Gastrocnemius medialis (tissue), 4 donors: ENCODE data around the gene PKHD1.

Experiments used
- CTCF ChIP-seq, 5 experiments: fragments of 450-650 bp in 3 of 5; fragments of 200-600 bp in 2 of 5; sonication (generic) in 2 of 5; IDR thresholded peaks in 4 of 5; conservative IDR thresholded peaks in 1 of 5; 1 replicate in 4 of 5; 2 replicates in 1 of 5; pipeline ENCODE4 v1.5.1; 2016 to 2019; ENCODE audit warnings: antibody characterized with exemption in 5 of 5, mild to moderate bottlenecking in 3 of 5, moderate library complexity in 3 of 5
- POLR2A ChIP-seq, 2 donors: fragments of 450-650 bp; IDR thresholded peaks; one replicate each; pipeline ENCODE4 v1.6.1; 2017; ENCODE audit warnings: antibody characterized with exemption in 2 of 2, mild to moderate bottlenecking in 2 of 2, moderate library complexity in 2 of 2

- TF ChIP-seq POLR2A (IDR thresholded peaks at IDR 0.05) (no peak), CTCF (IDR thresholded peaks at IDR 0.05 in 4 of 5, conservative IDR thresholded peaks at IDR 0.05 in 1 of 5) (no peak)
Measured at GRCh38 chr6:51614725-51615124, 472.7 kb downstream of the PKHD1 start.
